WERI-Rb-1 (cell line): Measurements from ENCODE around the gene GSE1.

ENCODE experiments used
- DNase-seq: peaks from one replicate; pipeline ENCODE4 v3.0.0-alpha.2; 2020
- H3K27ac ChIP-seq: fragments of 250-450 bp; sonication (Bioruptor Pico); 2 replicates; pipeline ENCODE4 v1.5.1; 2020; ENCODE audit warnings: mild to moderate bottlenecking, moderate library complexity
- H3K27me3 ChIP-seq: fragments of 250-450 bp; sonication (Bioruptor Pico); 2 replicates; pipeline ENCODE4 v1.5.1; 2021; ENCODE audit warnings: mild to moderate bottlenecking, low read depth, moderate library complexity; ENCODE audit not compliant: insufficient read depth, severe bottlenecking
- H3K36me3 ChIP-seq: fragments of 250-450 bp; sonication (Bioruptor Pico); 2 replicates; pipeline ENCODE4 v1.5.1; 2020; ENCODE audit warnings: mild to moderate bottlenecking, moderate library complexity
- H3K4me3 ChIP-seq: 2 replicates; pipeline ENCODE4 v1.5.1; 2011; ENCODE audit warnings: low read depth, mild to moderate bottlenecking, control low read depth, low read length
- H3K9me3 ChIP-seq: fragments of 250-450 bp; sonication (Bioruptor Pico); 2 replicates; pipeline ENCODE4 v1.5.1; 2021; ENCODE audit warnings: mild to moderate bottlenecking, moderate library complexity; ENCODE audit not compliant: severe bottlenecking
- CTCF ChIP-seq: IDR thresholded peaks from 2 replicates; pipeline ENCODE4 v1.5.1; 2011; ENCODE audit warnings: low read depth, mild to moderate bottlenecking, control low read depth, inconsistent platforms, low read length

GSE1 gene

GRCh38 chr16:85662976-85663830 is 50.1 kb downstream of the GSE1 start:
- peaks cover 93% of the 10 kb centered on the region for H3K36me3 ChIP-seq
- no peak for TF ChIP-seq CTCF
- no peak overlapping the region for H3K4me3 ChIP-seq
- no peaks in the 10 kb centered on the region for H3K27me3 ChIP-seq
- no peak overlapping the region for H3K27ac ChIP-seq
- no peaks in the 10 kb centered on the region for H3K9me3 ChIP-seq
- no peak for DNase-seq

GRCh38 chr16:85663891-85664321 is 50.8 kb downstream of the GSE1 start:
- no peak for TF ChIP-seq CTCF
- DNase-seq, result no peak
- Histone ChIP-seq H3K9me3 (no peaks in the 10 kb centered on the region), H3K36me3 (peaks cover 91% of the 10 kb centered on the region), H3K4me3 (no peak overlapping the region), H3K27ac (no peak overlapping the region), H3K27me3 (no peaks in the 10 kb centered on the region)

GRCh38 chr16:85664580-85665372 is 51.7 kb downstream of the GSE1 start:
- peaks cover 90% of the 10 kb centered on the region for H3K36me3 ChIP-seq
- H3K9me3 ChIP-seq, result no peaks in the 10 kb centered on the region
- H3K27ac ChIP-seq, result no peak overlapping the region
- DNase-seq, result no peak
- no peak for TF ChIP-seq CTCF
- H3K27me3 ChIP-seq, result no peaks in the 10 kb centered on the region
- no peak overlapping the region for H3K4me3 ChIP-seq

GRCh38 chr16:85665373-85665740 is 52.2 kb downstream of the GSE1 start:
- Histone ChIP-seq H3K27me3 (no peaks in the 10 kb centered on the region), H3K4me3 (no peak overlapping the region), H3K36me3 (peaks cover 85% of the 10 kb centered on the region), H3K9me3 (no peaks in the 10 kb centered on the region), H3K27ac (no peak overlapping the region)
- DNase-seq, result no peak
- no peak for TF ChIP-seq CTCF

GRCh38 chr16:85665929-85666328 is 52.8 kb downstream of the GSE1 start:
- Histone ChIP-seq H3K9me3 (no peaks in the 10 kb centered on the region), H3K27me3 (no peaks in the 10 kb centered on the region), H3K27ac (no peak overlapping the region), H3K36me3 (peaks cover 85% of the 10 kb centered on the region), H3K4me3 (no peak overlapping the region)
- TF ChIP-seq CTCF, result no peak
- DNase-seq, result no peak
